Measurements from ENCODE around the gene PARD3.

DNA sequence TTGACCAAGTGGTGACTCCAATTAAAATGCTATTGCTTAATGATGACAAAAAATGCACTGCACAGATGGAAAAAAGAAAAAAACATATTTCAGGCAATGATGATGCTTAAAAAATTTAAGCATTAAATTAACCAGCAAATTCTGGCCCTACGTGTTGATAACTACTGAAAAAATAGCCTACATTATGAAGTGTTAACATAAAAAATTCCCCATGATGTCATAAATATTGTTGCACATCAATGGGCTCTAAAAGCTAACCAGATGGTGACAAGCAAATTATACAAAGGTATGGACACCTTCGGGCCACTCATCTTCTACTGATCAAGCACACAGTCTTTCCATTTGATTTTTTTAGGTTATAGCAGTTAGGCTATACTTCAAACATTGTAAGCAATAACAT, 267.4 kb downstream of the PARD3 start:
- TF ChIP-seq POLR2A (IDR thresholded peaks at IDR 0.05) (no peak), CTCF (IDR thresholded peaks at IDR 0.05) (no peak), POLR2AphosphoS5 (IDR thresholded peaks at IDR 0.05) (no peak)
